RWPE2 (cell line): Measurements from ENCODE around the gene TEX14.

Source experiments
- ATAC-seq: fragments of 200-7000 bp; cut with Tn5 transposase; 3 replicates; pipeline ENCODE4 v1.9.1; 2021; ENCODE audit warnings: low read depth
- DNase-seq: peaks from one replicate; pipeline ENCODE4 v3.0.0-alpha.2; 2020; ENCODE audit warnings: low spot score
- H3K27ac ChIP-seq: fragments of 450-650 bp; 2 replicates; pipeline ENCODE4 v1.5.1; 2017; ENCODE audit warnings: mild to moderate bottlenecking; ENCODE audit not compliant: poor library complexity, severe bottlenecking
- H3K27me3 ChIP-seq: fragments of 250-450 bp; sonication (Bioruptor Pico); 2 replicates; pipeline ENCODE4 v1.5.1; 2021; ENCODE audit warnings: mild to moderate bottlenecking, moderate library complexity; ENCODE audit not compliant: insufficient read depth, poor library complexity, severe bottlenecking
- H3K36me3 ChIP-seq: fragments of 250-450 bp; sonication (Bioruptor Pico); 2 replicates; pipeline ENCODE4 v1.5.1; 2020; ENCODE audit warnings: low read depth, mild to moderate bottlenecking, moderate library complexity
- H3K4me1 ChIP-seq: fragments of 250-450 bp; sonication (Bioruptor Pico); 2 replicates; pipeline ENCODE4 v1.5.1; 2021; ENCODE audit warnings: mild to moderate bottlenecking, moderate library complexity; ENCODE audit not compliant: insufficient read depth, poor library complexity, severe bottlenecking
- H3K4me3 ChIP-seq: fragments of 250-450 bp; sonication (Bioruptor Pico); 2 replicates; pipeline ENCODE4 v1.5.1; 2021; ENCODE audit warnings: mild to moderate bottlenecking, moderate library complexity; ENCODE audit not compliant: severe bottlenecking
- H3K9me3 ChIP-seq: fragments of 250-450 bp; sonication (Bioruptor Pico); 2 replicates; pipeline ENCODE4 v1.5.1; 2021; ENCODE audit warnings: mild to moderate bottlenecking, moderate library complexity; ENCODE audit not compliant: severe bottlenecking
- CTCF ChIP-seq: fragments of 450-650 bp; IDR thresholded peaks from one replicate; pipeline ENCODE4 v1.5.1; 2017; ENCODE audit warnings: mild to moderate bottlenecking, moderate library complexity; ENCODE audit not compliant: poor library complexity, severe bottlenecking

TEX14 gene

GRCh38 chr17:58691701-58692238 is at the start of gene TEX14:
Gene TEX14 (minus strand): TSS chr17:58692045. CDS start chr17:58652001, 40,044 bp downstream.
- no peak for TF ChIP-seq CTCF
- ATAC-seq (no peak), DNase-seq (no peak)
- H3K36me3 ChIP-seq, result peaks cover 20% of the 10 kb centered on the region
- H3K4me3 ChIP-seq, result peak within 1 kb of the TSS; percentile 57
- H3K4me1 ChIP-seq, result peaks cover 12% of the 10 kb centered on the region
- H3K27me3 ChIP-seq, result no peaks in the 10 kb centered on the region
- H3K9me3 ChIP-seq, result no peaks in the 10 kb centered on the region
- H3K27ac ChIP-seq, result peak within 1 kb of the TSS; percentile 69

GRCh38 chr17:58741121-58741625 is 49.3 kb upstream of the TEX14 start:
- ATAC-seq (peak; percentile 100), DNase-seq (no peak)
- Histone ChIP-seq H3K4me3 (no peak overlapping the region), H3K4me1 (peaks cover 11% of the 10 kb centered on the region), H3K27me3 (no peaks in the 10 kb centered on the region), H3K36me3 (no peaks in the 10 kb centered on the region), H3K27ac (no peak overlapping the region), H3K9me3 (no peaks in the 10 kb centered on the region)
- no peak for TF ChIP-seq CTCF

GRCh38 chr17:58734811-58735210 is 43.0 kb upstream of the TEX14 start:
- no peak overlapping the region for H3K27ac ChIP-seq
- no peak overlapping the region for H3K4me3 ChIP-seq
- no peak for TF ChIP-seq CTCF
- ATAC-seq (no peak), DNase-seq (no peak)
- H3K27me3 ChIP-seq, result no peaks in the 10 kb centered on the region
- no peaks in the 10 kb centered on the region for H3K9me3 ChIP-seq
- H3K36me3 ChIP-seq, result peaks cover 11% of the 10 kb centered on the region; the same call in 1 of the 2 replicates
- H3K4me1 ChIP-seq, result no peaks in the 10 kb centered on the region

GRCh38 chr17:58734040-58734439 is 42.2 kb upstream of the TEX14 start:
- Histone ChIP-seq H3K27me3 (no peaks in the 10 kb centered on the region), H3K4me1 (no peaks in the 10 kb centered on the region), H3K27ac (no peak overlapping the region), H3K9me3 (no peaks in the 10 kb centered on the region), H3K4me3 (no peak overlapping the region), H3K36me3 (peaks cover 11% of the 10 kb centered on the region; the same call in 1 of the 2 replicates)
- no peak for ATAC-seq
- no peak for DNase-seq
- TF ChIP-seq CTCF, result no peak

GRCh38 chr17:58730937-58731336 is 39.1 kb upstream of the TEX14 start:
- no peak overlapping the region for H3K27ac ChIP-seq
- no peak for DNase-seq
- H3K4me3 ChIP-seq, result no peak overlapping the region
- peaks cover 11% of the 10 kb centered on the region; the same call in 1 of the 2 replicates for H3K36me3 ChIP-seq
- no peak for ATAC-seq
- no peak for TF ChIP-seq CTCF
- no peaks in the 10 kb centered on the region for H3K4me1 ChIP-seq
- no peaks in the 10 kb centered on the region for H3K9me3 ChIP-seq
- no peaks in the 10 kb centered on the region for H3K27me3 ChIP-seq
